ENCODE data around the gene ATXN1. TPM values are rescaled to one million over a fixed set of nuclear protein-coding genes. Genes with fewer than 3 reads are reported as not detected.
"Not testable (repeated sequence)": the region's sequence is repeated elsewhere in the genome, so short reads cannot be mapped to it uniquely, and the experiment has no call there.

Gene ATXN1
- total and polyA plus RNA-seq, 2 of the 13 experiments (the other 11 are each of a cell fraction or from before 2014, with no cell fraction given) = 20.7 to 39.5 TPM

GRCh38 chr6:16785496-16785895 lies 24.2 kb upstream of the ATXN1 start:
- POLR2A ChIA-PET = no interaction called here
- no peak overlapping the region for H2AFZ ChIP-seq (ENCODE audit: low read length)
- no peaks in the 10 kb centered on the region for H3K27me3 ChIP-seq (ENCODE audit: control insufficient read depth in 1 of 2, insufficient read depth in 2 of 2, low read length in 2 of 2)
- CTCF ChIA-PET (ENCODE audit: low intra/inter-chr PET ratio, low total read pairs) = no interaction called here
- H4K20me1 ChIP-seq (ENCODE audit: insufficient read depth, low read length) = no peaks in the 10 kb centered on the region
- no peaks in the 10 kb centered on the region for H3K9me3 ChIP-seq (ENCODE audit: low read length)
- H3K4me3 ChIP-seq (replicated peaks in 1 of 3; ENCODE audit: insufficient read depth in 1 of 3, low read depth in 2 of 3, low read length in 3 of 3) = no peak overlapping the region
- in situ Hi-C loops (cut with HindIII; ENCODE audit: extremely low pct_ligation_motif_present, low pct_unique_long_range_greater_than_20kb) (no loop called here), intact Hi-C loops (cut with micrococcal nuclease; ENCODE audit: unreplicated experiment) (no loop called here)
- DNase-seq (ENCODE audit: low spot score) (no peak), FAIRE-seq (no peak), ATAC-seq (no peak)
- no TSS peak for BruUV-seq (replicated peaks)
- H3K27ac ChIP-seq (ENCODE audit: extremely low read length, insufficient read depth, low read length) = no peak overlapping the region
- no peaks in the 10 kb centered on the region for H3K79me2 ChIP-seq (ENCODE audit: insufficient read depth, low read length)
- no peaks in the 10 kb centered on the region for H3K4me1 ChIP-seq (ENCODE audit: insufficient read depth, low read length)
- TF ChIP-seq KAT8 (CRISPR knock-in tag; IDR thresholded peaks at IDR 0.05) (no peak), MAFF (IDR thresholded peaks at IDR 0.05; ENCODE audit: low read depth, low read length) (peak; percentile 62), MAFK (conservative IDR thresholded peaks at IDR 0.05 in 1 of 2, IDR thresholded peaks at IDR 0.05 in 1 of 2; ENCODE audit: low read length in 2 of 2) (peak; percentile 25 to 60; a peak in 2 of 4 replicates), IKZF5 (CRISPR knock-in tag; IDR thresholded peaks at IDR 0.05) (no peak), ZNF230 (CRISPR knock-in tag; IDR thresholded peaks at IDR 0.05) (no peak), ZNF576 (CRISPR knock-in tag; IDR thresholded peaks at IDR 0.05) (no peak)
- no peaks in the 10 kb centered on the region for H3K36me3 ChIP-seq (replicated peaks in 1 of 2; ENCODE audit: control insufficient read depth in 1 of 2, insufficient read depth in 2 of 2, low read length in 2 of 2)
- no peak overlapping the region for H3K4me2 ChIP-seq (ENCODE audit: low read depth, low read length)
- H3K9ac ChIP-seq (ENCODE audit: insufficient read depth, low read depth, low read length) = no peak overlapping the region

GRCh38 chr6:16784957-16785356 lies 23.7 kb upstream of the ATXN1 start:
- in situ Hi-C loops (cut with HindIII; ENCODE audit: extremely low pct_ligation_motif_present, low pct_unique_long_range_greater_than_20kb); H2AFZ ChIP-seq (ENCODE audit: low read length); H3K36me3 ChIP-seq (replicated peaks in 1 of 2; ENCODE audit: control insufficient read depth in 1 of 2, insufficient read depth in 2 of 2, low read length in 2 of 2); H3K27me3 ChIP-seq (ENCODE audit: control insufficient read depth in 1 of 2, insufficient read depth in 2 of 2, low read length in 2 of 2); FAIRE-seq; intact Hi-C loops (cut with micrococcal nuclease; ENCODE audit: unreplicated experiment); H3K27ac ChIP-seq (ENCODE audit: extremely low read length, insufficient read depth, low read length); H3K4me1 ChIP-seq (ENCODE audit: insufficient read depth, low read length); H3K9ac ChIP-seq (ENCODE audit: insufficient read depth, low read depth, low read length); H3K4me3 ChIP-seq (replicated peaks in 1 of 3; ENCODE audit: insufficient read depth in 1 of 3, low read depth in 2 of 3, low read length in 3 of 3); H3K79me2 ChIP-seq (ENCODE audit: insufficient read depth, low read length); POLR2A ChIA-PET; BruUV-seq (replicated peaks); ATAC-seq; H3K4me2 ChIP-seq (ENCODE audit: low read depth, low read length); H4K20me1 ChIP-seq (ENCODE audit: insufficient read depth, low read length); DNase-seq (ENCODE audit: low spot score); CTCF ChIA-PET (ENCODE audit: low intra/inter-chr PET ratio, low total read pairs); H3K9me3 ChIP-seq (ENCODE audit: low read length): not testable (repeated sequence)
- 51% methylated on average over 3 of the region's 3 CpGs for WGBS (ENCODE audit: low lambda C conversion rate)
